Measurements from ENCODE around the gene SOS2. TPM values are rescaled to one million over a fixed set of nuclear protein-coding genes. Genes with fewer than 3 reads are reported as not detected.

SOS2 gene
- total and polyA plus RNA-seq, 9 donors: 25.5 to 35.2 (median 31.2) TPM

DNA sequence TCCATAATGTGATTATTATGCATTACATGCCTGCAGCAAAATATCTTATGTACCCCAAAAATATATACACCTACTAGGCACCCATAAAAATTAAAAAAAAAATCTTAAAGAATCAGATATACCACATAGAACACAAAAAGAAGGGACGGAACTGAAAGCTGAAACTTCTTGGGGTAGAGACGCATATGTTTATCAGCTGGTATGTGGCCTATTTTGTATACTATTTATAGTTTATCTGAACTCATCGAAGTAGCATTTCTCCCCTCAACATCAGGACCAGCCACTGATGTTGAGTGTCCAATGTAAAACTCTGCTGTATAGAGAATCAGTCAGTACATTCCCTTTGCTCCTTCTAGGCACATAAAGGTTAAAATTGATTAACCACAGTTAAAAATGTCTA, 22.9 kb upstream of the SOS2 start:
- H3K4me3 ChIP-seq (ENCODE audit: low read length): no peak overlapping the region
- H3K9me3 ChIP-seq (replicated peaks; ENCODE audit: control insufficient read depth, low read depth, low read length): no peaks in the 10 kb centered on the region
- H3K36me3 ChIP-seq (ENCODE audit: control insufficient read depth, insufficient read depth, low read length): peaks cover 3% of the 10 kb centered on the region
- no peak for DNase-seq
- no CpG with 5 or more reads among the region's 3 CpGs for WGBS (ENCODE audit: insufficient coverage)
- no peak overlapping the region for H3K27ac ChIP-seq (ENCODE audit: low read length)
- H3K27me3 ChIP-seq (ENCODE audit: control insufficient read depth, insufficient read depth, low read length): no peaks in the 10 kb centered on the region
- H3K4me1 ChIP-seq (ENCODE audit: control insufficient read depth, insufficient read depth, low read length): no peaks in the 10 kb centered on the region

- 100% methylated on average over 2 of the region's 7 CpGs for WGBS (ENCODE audit: insufficient coverage)
- Histone ChIP-seq H3K9me3 (replicated peaks; ENCODE audit: control insufficient read depth, low read depth, low read length) (no peaks in the 10 kb centered on the region), H3K4me3 (ENCODE audit: low read length) (no peak overlapping the region), H3K27ac (ENCODE audit: low read length) (no peak overlapping the region), H3K4me1 (ENCODE audit: control insufficient read depth, insufficient read depth, low read length) (no peaks in the 10 kb centered on the region), H3K27me3 (ENCODE audit: control insufficient read depth, insufficient read depth, low read length) (no peaks in the 10 kb centered on the region), H3K36me3 (ENCODE audit: control insufficient read depth, insufficient read depth, low read length) (peaks cover 9% of the 10 kb centered on the region)
- DNase-seq: no peak
Measured at GRCh38 chr14:50249136-50249775, 17.9 kb upstream of the SOS2 start.

DNA sequence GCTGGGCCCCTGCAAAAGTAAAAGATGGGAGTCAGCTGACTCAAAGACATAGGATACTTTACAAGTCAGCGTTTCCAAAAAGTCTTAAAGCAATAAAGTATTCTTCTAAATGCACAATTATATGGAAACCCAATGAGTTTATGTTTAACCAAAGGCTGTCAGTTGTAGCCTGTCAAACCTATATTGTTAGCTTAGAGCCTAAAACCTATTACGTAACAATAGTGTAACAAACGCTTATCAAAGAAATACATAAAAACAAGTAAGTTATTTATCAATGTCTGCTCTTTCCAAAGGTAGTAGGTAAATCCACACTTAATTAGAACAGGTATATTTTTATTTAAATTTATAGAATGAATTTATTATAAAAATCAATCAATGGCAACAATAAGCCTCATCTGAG, 15.9 kb upstream of the SOS2 start:
- WGBS (ENCODE audit: insufficient coverage): no CpG with 5 or more reads among the region's 3 CpGs
- Histone ChIP-seq H3K9me3 (replicated peaks; ENCODE audit: control insufficient read depth, low read depth, low read length) (no peaks in the 10 kb centered on the region), H3K36me3 (ENCODE audit: control insufficient read depth, insufficient read depth, low read length) (peaks cover 9% of the 10 kb centered on the region), H3K4me1 (ENCODE audit: control insufficient read depth, insufficient read depth, low read length) (no peaks in the 10 kb centered on the region), H3K4me3 (ENCODE audit: low read length) (no peak overlapping the region), H3K27ac (ENCODE audit: low read length) (no peak overlapping the region), H3K27me3 (ENCODE audit: control insufficient read depth, insufficient read depth, low read length) (no peaks in the 10 kb centered on the region)
- no peak for DNase-seq

GRCh38 chr14:50242566-50243310, 11.4 kb upstream of the SOS2 start:
- WGBS (ENCODE audit: insufficient coverage): no CpG with 5 or more reads among the region's 5 CpGs
- H3K9me3 ChIP-seq (replicated peaks; ENCODE audit: control insufficient read depth, low read depth, low read length): no peaks in the 10 kb centered on the region

GRCh38 chr14:50242096-50242495, 10.7 kb upstream of the SOS2 start:
- no CpG with 5 or more reads among the region's 1 CpG for WGBS (ENCODE audit: insufficient coverage)
- no peaks in the 10 kb centered on the region for H3K27me3 ChIP-seq (ENCODE audit: control insufficient read depth, insufficient read depth, low read length)
- DNase-seq: no peak
- no peak overlapping the region for H3K27ac ChIP-seq (ENCODE audit: low read length)
- H3K36me3 ChIP-seq (ENCODE audit: control insufficient read depth, insufficient read depth, low read length): no peaks in the 10 kb centered on the region
- H3K4me3 ChIP-seq (ENCODE audit: low read length): no peak overlapping the region
- no peaks in the 10 kb centered on the region for H3K9me3 ChIP-seq (replicated peaks; ENCODE audit: control insufficient read depth, low read depth, low read length)
- H3K4me1 ChIP-seq (ENCODE audit: control insufficient read depth, insufficient read depth, low read length): no peaks in the 10 kb centered on the region

More at GRCh38 chr14:50242566-50243310, 11.4 kb upstream of the SOS2 start:
- Histone ChIP-seq H3K4me3 (ENCODE audit: low read length) (no peak overlapping the region), H3K27ac (ENCODE audit: low read length) (no peak overlapping the region), H3K36me3 (ENCODE audit: control insufficient read depth, insufficient read depth, low read length) (no peaks in the 10 kb centered on the region), H3K27me3 (ENCODE audit: control insufficient read depth, insufficient read depth, low read length) (no peaks in the 10 kb centered on the region), H3K4me1 (ENCODE audit: control insufficient read depth, insufficient read depth, low read length) (no peaks in the 10 kb centered on the region)
- DNase-seq: no peak

- Histone ChIP-seq H3K9me3 (replicated peaks; ENCODE audit: control insufficient read depth, low read depth, low read length) (no peaks in the 10 kb centered on the region), H3K36me3 (ENCODE audit: control insufficient read depth, insufficient read depth, low read length) (no peaks in the 10 kb centered on the region), H3K27ac (ENCODE audit: low read length) (no peak overlapping the region), H3K27me3 (ENCODE audit: control insufficient read depth, insufficient read depth, low read length) (no peaks in the 10 kb centered on the region), H3K4me1 (ENCODE audit: control insufficient read depth, insufficient read depth, low read length) (peaks cover 3% of the 10 kb centered on the region), H3K4me3 (ENCODE audit: low read length) (no peak overlapping the region)
- WGBS (ENCODE audit: insufficient coverage): 31% methylated on average over 3 of the region's 3 CpGs
- peak; percentile 13 for DNase-seq
Measured at GRCh38 chr14:50237427-50237826, 6.0 kb upstream of the SOS2 start.

DNA sequence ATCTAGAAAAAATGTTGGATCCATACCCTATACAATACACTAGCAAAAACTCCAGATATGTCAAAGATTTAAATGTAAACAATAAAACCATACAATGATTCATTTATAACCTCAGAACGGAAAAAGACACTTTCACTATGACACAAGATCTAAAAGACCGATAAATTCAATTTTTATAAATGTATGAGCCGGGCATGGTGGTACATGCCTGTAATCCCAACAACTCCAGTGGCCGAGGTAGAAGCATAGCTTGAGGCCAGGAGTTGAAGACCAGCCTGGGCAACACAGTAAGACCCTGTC, 2.5 kb upstream of the SOS2 start:
- H3K27me3 ChIP-seq (ENCODE audit: control insufficient read depth, insufficient read depth, low read length): no peaks in the 10 kb centered on the region
- H3K4me3 ChIP-seq (ENCODE audit: low read length): no peak overlapping the region
- H3K27ac ChIP-seq (ENCODE audit: low read length): no peak overlapping the region
- peaks cover 11% of the 10 kb centered on the region for H3K4me1 ChIP-seq (ENCODE audit: control insufficient read depth, insufficient read depth, low read length)
- no CpG with 5 or more reads among the region's 4 CpGs for WGBS (ENCODE audit: insufficient coverage)
- DNase-seq: no peak
- no peaks in the 10 kb centered on the region for H3K9me3 ChIP-seq (replicated peaks; ENCODE audit: control insufficient read depth, low read depth, low read length)
- H3K36me3 ChIP-seq (ENCODE audit: control insufficient read depth, insufficient read depth, low read length): no peaks in the 10 kb centered on the region

- Histone ChIP-seq H3K9me3 (replicated peaks; ENCODE audit: control insufficient read depth, low read depth, low read length) (no peaks in the 10 kb centered on the region), H3K4me1 (ENCODE audit: control insufficient read depth, insufficient read depth, low read length) (peaks cover 11% of the 10 kb centered on the region), H3K4me3 (ENCODE audit: low read length) (no peak overlapping the region), H3K27me3 (ENCODE audit: control insufficient read depth, insufficient read depth, low read length) (no peaks in the 10 kb centered on the region), H3K36me3 (ENCODE audit: control insufficient read depth, insufficient read depth, low read length) (no peaks in the 10 kb centered on the region), H3K27ac (ENCODE audit: low read length) (peak overlapping the region; percentile 13)
- WGBS (ENCODE audit: insufficient coverage): 74% methylated on average over 8 of the region's 14 CpGs
- peak; percentile 56 for DNase-seq
Measured at GRCh38 chr14:50233166-50233950, 2.0 kb upstream of the SOS2 start.

DNA sequence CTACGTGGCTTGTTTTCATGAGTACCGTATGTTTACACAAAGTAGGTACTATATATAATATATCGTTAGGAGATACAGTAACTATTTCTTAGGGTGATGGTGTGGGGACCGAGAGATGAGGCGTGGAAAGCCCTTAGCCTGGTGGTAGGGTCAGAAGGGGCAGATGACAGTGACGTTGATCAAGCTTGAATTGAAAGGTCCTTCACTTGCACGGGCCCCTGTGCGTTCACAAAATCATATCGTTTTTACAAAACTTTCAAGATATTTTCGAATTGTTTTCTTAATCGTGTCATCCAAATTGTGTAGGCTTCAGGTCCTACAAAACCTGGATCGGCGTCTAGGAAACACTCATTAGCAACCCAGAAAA, 881 bp upstream of the SOS2 start:
- peaks cover 11% of the 10 kb centered on the region for H3K4me1 ChIP-seq (ENCODE audit: control insufficient read depth, insufficient read depth, low read length)
- peak overlapping the region; percentile 93 for H3K27ac ChIP-seq (ENCODE audit: low read length)
- H3K27me3 ChIP-seq (ENCODE audit: control insufficient read depth, insufficient read depth, low read length): no peaks in the 10 kb centered on the region
- 30% methylated on average over 8 of the region's 13 CpGs for WGBS (ENCODE audit: insufficient coverage)
- H3K9me3 ChIP-seq (replicated peaks; ENCODE audit: control insufficient read depth, low read depth, low read length): no peaks in the 10 kb centered on the region
- H3K4me3 ChIP-seq (ENCODE audit: low read length): peak overlapping the region; percentile 56
- DNase-seq: no peak
- H3K36me3 ChIP-seq (ENCODE audit: control insufficient read depth, insufficient read depth, low read length): no peaks in the 10 kb centered on the region

- peak; percentile 80 for DNase-seq
- H3K4me1 ChIP-seq (ENCODE audit: control insufficient read depth, insufficient read depth, low read length): peaks cover 13% of the 10 kb centered on the region
- WGBS (ENCODE audit: insufficient coverage): under 1% methylated on average over 62 of the region's 64 CpGs
Measured at GRCh38 chr14:50230701-50231474, 490 bp downstream of the SOS2 start.

More at GRCh38 chr14:50230701-50231474, 490 bp downstream of the SOS2 start:
- Histone ChIP-seq H3K27me3 (ENCODE audit: control insufficient read depth, insufficient read depth, low read length) (no peaks in the 10 kb centered on the region), H3K36me3 (ENCODE audit: control insufficient read depth, insufficient read depth, low read length) (no peaks in the 10 kb centered on the region), H3K9me3 (replicated peaks; ENCODE audit: control insufficient read depth, low read depth, low read length) (no peaks in the 10 kb centered on the region), H3K4me3 (ENCODE audit: low read length) (peak overlapping the region; percentile 92), H3K27ac (ENCODE audit: low read length) (peak overlapping the region; percentile 99)

All from muscle of leg (tissue), 11 donors.